ENCODE results near the gene RADX. TPM values are rescaled to one million over a fixed set of nuclear protein-coding genes. Genes with fewer than 3 reads are reported as not detected.

The RADX gene
- polyA plus RNA-seq, 1 experiment, result 0.09 TPM

DNA sequence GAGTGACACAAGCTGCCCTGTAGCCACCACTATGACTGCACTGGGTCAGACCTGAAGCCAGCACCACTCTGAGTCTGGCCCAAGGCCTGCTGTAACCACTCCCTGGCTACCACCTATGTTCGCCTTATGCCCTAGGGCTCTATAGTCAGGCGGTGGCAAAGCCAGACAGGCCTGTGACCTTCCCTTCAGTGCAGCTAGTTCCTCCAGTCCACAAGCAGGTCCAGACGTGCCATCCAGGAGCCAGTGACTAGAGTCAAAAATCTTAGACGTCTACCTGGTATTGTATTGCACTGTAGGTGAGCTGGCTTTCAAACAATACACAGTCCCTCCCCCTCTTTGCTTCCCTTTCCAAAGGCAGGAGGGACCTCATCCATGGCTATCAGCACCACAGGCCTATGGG lies 60.7 kb downstream of the RADX start:
- H3K36me3 ChIP-seq (ENCODE audit: control insufficient read depth, insufficient read depth, low read length), result no peaks in the 10 kb centered on the region
- POLR2A ChIA-PET, result no interaction called here
- no peaks in the 10 kb centered on the region for H3K27me3 ChIP-seq (ENCODE audit: control insufficient read depth, insufficient read depth, low read length)
- no peak for DNase-seq (ENCODE audit: low read depth)
- CTCF ChIA-PET, result no interaction called here
- TF ChIP-seq CTCF (IDR thresholded peaks at IDR 0.05; ENCODE audit: insufficient read depth, low read depth, low read length), result no peak
- no peak overlapping the region for H3K4me3 ChIP-seq (ENCODE audit: low read depth, low read length)

- ChIA-PET POLR2A (no interaction called here), CTCF (no interaction called here)
- no peak for DNase-seq (ENCODE audit: low read depth)
- H3K36me3 ChIP-seq (ENCODE audit: control insufficient read depth, insufficient read depth, low read length), result no peaks in the 10 kb centered on the region
- TF ChIP-seq CTCF (IDR thresholded peaks at IDR 0.05; ENCODE audit: insufficient read depth, low read depth, low read length), result no peak
- H3K27me3 ChIP-seq (ENCODE audit: control insufficient read depth, insufficient read depth, low read length), result no peaks in the 10 kb centered on the region
- no peak overlapping the region for H3K4me3 ChIP-seq (ENCODE audit: low read depth, low read length)
Measured at GRCh38 chrX:106680716-106681115, 68.9 kb downstream of the RADX start.

DNA sequence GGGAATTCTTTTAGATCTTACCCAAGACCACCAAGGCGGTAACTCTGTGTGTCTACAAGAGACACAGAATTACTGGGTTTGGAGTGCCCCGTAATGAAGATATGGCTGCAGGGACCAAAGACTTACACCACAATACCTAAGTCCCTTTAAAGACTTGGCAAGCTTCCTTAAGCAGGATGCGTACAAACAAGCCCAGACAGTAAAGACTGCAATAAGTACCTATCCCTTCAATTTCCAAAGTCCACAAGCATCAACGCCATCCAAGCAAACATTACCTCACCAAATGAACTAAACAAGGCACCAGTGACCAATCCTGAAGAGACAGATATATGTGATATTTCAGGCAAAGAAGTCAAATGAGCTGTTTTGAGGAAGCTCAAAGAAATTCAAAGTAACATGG lies 72.4 kb downstream of the RADX start:
- Histone ChIP-seq H3K27me3 (ENCODE audit: control insufficient read depth, insufficient read depth, low read length) (no peaks in the 10 kb centered on the region), H3K36me3 (ENCODE audit: control insufficient read depth, insufficient read depth, low read length) (no peaks in the 10 kb centered on the region), H3K4me3 (ENCODE audit: low read depth, low read length) (no peak overlapping the region)
- CTCF ChIA-PET, result interaction anchor here (0.7 kb wide), 1 partner anchor 153 kb away, joined by 3 read pairs; no protein-coding TSS in a partner anchor
- POLR2A ChIA-PET, result no interaction called here
- no peak for TF ChIP-seq CTCF (IDR thresholded peaks at IDR 0.05; ENCODE audit: insufficient read depth, low read depth, low read length)
- DNase-seq (ENCODE audit: low read depth), result no peak

GRCh38 chrX:106692425-106693065 lies 80.8 kb downstream of the RADX start:
- DNase-seq (ENCODE audit: low read depth), result no peak
- Histone ChIP-seq H3K4me3 (ENCODE audit: low read depth, low read length) (no peak overlapping the region), H3K27me3 (ENCODE audit: control insufficient read depth, insufficient read depth, low read length) (no peaks in the 10 kb centered on the region), H3K36me3 (ENCODE audit: control insufficient read depth, insufficient read depth, low read length) (no peaks in the 10 kb centered on the region)
- CTCF ChIA-PET, result interaction anchor here (0.6 to 1.1 kb wide), 2 partner anchors 33 to 553 kb away, joined by 3 read pairs; no protein-coding TSS in a partner anchor
- TF ChIP-seq CTCF (IDR thresholded peaks at IDR 0.05; ENCODE audit: insufficient read depth, low read depth, low read length), result no peak
- POLR2A ChIA-PET, result no interaction called here

GRCh38 chrX:106696502-106696901 lies 84.7 kb downstream of the RADX start:
- Histone ChIP-seq H3K27me3 (ENCODE audit: control insufficient read depth, insufficient read depth, low read length) (no peaks in the 10 kb centered on the region), H3K4me3 (ENCODE audit: low read depth, low read length) (no peak overlapping the region), H3K36me3 (ENCODE audit: control insufficient read depth, insufficient read depth, low read length) (no peaks in the 10 kb centered on the region)
- POLR2A ChIA-PET, result no interaction called here
- CTCF ChIA-PET, result no interaction called here
- no peak for DNase-seq (ENCODE audit: low read depth)
- no peak for TF ChIP-seq CTCF (IDR thresholded peaks at IDR 0.05; ENCODE audit: insufficient read depth, low read depth, low read length)

Measured in BJ (cell line).